Ammon's horn (tissue), 1 donor: ENCODE measurements around the gene IPO4.

ENCODE experiments used
- DNase-seq: peaks from one replicate; pipeline ENCODE4 v3.0.0-alpha.2; 2016; ENCODE audit warnings: low spot score

The IPO4 gene

GRCh38 chr14:24194873-24195185 lies 6.2 kb upstream of the IPO4 start:
- DNase-seq: no peak

GRCh38 chr14:24194186-24194872 lies 5.7 kb upstream of the IPO4 start:
- DNase-seq: no peak

GRCh38 chr14:24192933-24193332 lies 4.3 kb upstream of the IPO4 start:
- no peak for DNase-seq

- no peak for DNase-seq
Measured at GRCh38 chr14:24190416-24190815, 1.8 kb upstream of the IPO4 start.

- DNase-seq: no peak
Measured at GRCh38 chr14:24189460-24189859, 844 bp upstream of the IPO4 start.

GRCh38 chr14:24189059-24189375 lies 401 bp upstream of the IPO4 start:
- no peak for DNase-seq

- no peak for DNase-seq
Measured at GRCh38 chr14:24187539-24187915, 1.1 kb downstream of the IPO4 start.

GRCh38 chr14:24186831-24187538 lies 1.6 kb downstream of the IPO4 start:
- no peak for DNase-seq

GRCh38 chr14:24185741-24186140 lies 2.9 kb downstream of the IPO4 start:
- no peak for DNase-seq

GRCh38 chr14:24185026-24185425 lies 3.6 kb downstream of the IPO4 start:
- no peak for DNase-seq

- DNase-seq: no peak
Measured at GRCh38 chr14:24184104-24184970, 4.3 kb downstream of the IPO4 start.

GRCh38 chr14:24183014-24183481 lies 5.6 kb downstream of the IPO4 start:
- DNase-seq: no peak

- DNase-seq: no peak
Measured at GRCh38 chr14:24182110-24182882, 6.3 kb downstream of the IPO4 start.

GRCh38 chr14:24181371-24182077 lies 7.1 kb downstream of the IPO4 start:
- DNase-seq: no peak

GRCh38 chr14:24179961-24180796 lies 8.4 kb downstream of the IPO4 start:
- DNase-seq: peak; percentile 82

GRCh38 chr14:24179294-24179960 lies 9.2 kb downstream of the IPO4 start:
- no peak for DNase-seq

- DNase-seq: no peak
Measured at GRCh38 chr14:24178399-24179178, 10.0 kb downstream of the IPO4 start.

- DNase-seq: no peak
Measured at GRCh38 chr14:24177891-24178290, 10.7 kb downstream of the IPO4 start.
